K562 (cell line): ENCODE measurements around the gene ZNF513. TPM values are rescaled to one million over a fixed set of nuclear protein-coding genes. Genes with fewer than 3 reads are reported as not detected.
A peak's percentile ranks its signal among the peaks of the same experiment; 100 is the strongest.

Experiments used
- ATF1 ChIP-seq, 2 experiments: fragments of 450-650 bp in 1 of 2; IDR thresholded peaks; 2 replicates each; pipeline ENCODE4 v1.6.1; 2016; ENCODE audit warnings: missing compliant biosample characterization in 1 of 2, missing genetic modification characterization in 1 of 2
- CBX3 ChIP-seq, 2 experiments: IDR thresholded peaks; 1 replicate in 1 of 2; 2 replicates in 1 of 2; pipeline ENCODE4 v1.6.1; 2012; ENCODE audit warnings: inconsistent platforms in 2 of 2, low read length in 2 of 2, borderline replicate concordance in 1 of 2, control low read depth in 1 of 2
- CXXC5 ChIP-seq: fragments of 250-450 bp; sonication (Bioruptor Pico); IDR thresholded peaks from 2 replicates; pipeline ENCODE4 v1.8.0; 2022; ENCODE audit warnings: inconsistent platforms, mild to moderate bottlenecking, moderate library complexity
- FOXK1 ChIP-seq: sonication (generic); formaldehyde crosslinking; IDR thresholded peaks from 2 replicates; pipeline ENCODE4 v1.8.0; 2022; ENCODE audit warnings: missing genetic modification reagents, mild to moderate bottlenecking, borderline replicate concordance
- GATA2 ChIP-seq: sonication (generic); formaldehyde crosslinking; IDR thresholded peaks from 2 replicates; pipeline ENCODE4 v1.4.0; 2020; ENCODE audit warnings: mild to moderate bottlenecking, missing genetic modification reagents
- GTF2A2 ChIP-seq: IDR thresholded peaks from 2 replicates; pipeline ENCODE4 v1.6.1; 2016; ENCODE audit warnings: mild to moderate bottlenecking, missing genetic modification characterization, missing compliant biosample characterization
- HCFC1 ChIP-seq: IDR thresholded peaks from 2 replicates; pipeline ENCODE4 v1.6.1; 2012; ENCODE audit warnings: low read depth, low read length, improper control_type of control experiment
- POLR2A ChIP-seq: fragments of 450-650 bp; conservative IDR thresholded peaks from 2 replicates; pipeline ENCODE4 v1.6.1; 2016
- POLR2H ChIP-seq: IDR thresholded peaks from 2 replicates; pipeline ENCODE4 v1.6.1; 2016; ENCODE audit warnings: missing genetic modification characterization, low read depth, mild to moderate bottlenecking, control low read depth, missing compliant biosample characterization, moderate library complexity
- RBM25 ChIP-seq: fragments of 200-400 bp; formaldehyde crosslinking; IDR thresholded peaks from 2 replicates; pipeline ENCODE4 v1.6.1; 2018; ENCODE audit warnings: low read length, low read depth, moderate library complexity; ENCODE audit not compliant: severe bottlenecking
- RCOR1 ChIP-seq, 2 experiments: IDR thresholded peaks; 2 replicates each; pipeline ENCODE4 v1.6.1; 2012; ENCODE audit warnings: low read depth in 2 of 2, low read length in 2 of 2, borderline replicate concordance in 1 of 2, improper control_type of control experiment in 1 of 2
- RFX7 ChIP-seq: fragments of 250-450 bp; sonication (Bioruptor Pico); IDR thresholded peaks from 2 replicates; pipeline ENCODE4 v1.5.1; 2021; ENCODE audit warnings: mild to moderate bottlenecking
- SIN3A ChIP-seq, 2 experiments: fragments of 150-350 bp in 1 of 2; IDR thresholded peaks; 2 replicates each; pipeline ENCODE4 v1.6.1; 2011 to 2016; ENCODE audit warnings: borderline replicate concordance in 2 of 2, low read depth in 2 of 2, low read length in 2 of 2, mild to moderate bottlenecking in 2 of 2, moderate library complexity in 2 of 2; ENCODE audit not compliant: control insufficient read depth in 1 of 2
- ZNF224 ChIP-seq: sonication (generic); formaldehyde crosslinking; IDR thresholded peaks from 2 replicates; pipeline ENCODE4 v1.8.0; 2022; ENCODE audit warnings: mild to moderate bottlenecking, missing genetic modification reagents
- ZNF282 ChIP-seq: sonication (generic); formaldehyde crosslinking; IDR thresholded peaks from 2 replicates; pipeline ENCODE4 v1.8.1; 2023; ENCODE audit warnings: missing genetic modification reagents
- ZNF589 ChIP-seq: fragments of 200-800 bp; sonication (Bioruptor generic); IDR thresholded peaks from 2 replicates; pipeline ENCODE4 v1.6.1; 2016; ENCODE audit warnings: low read depth, missing genetic modification characterization, missing compliant biosample characterization
- polyA plus RNA-seq, 8 experiments: library from polyadenylated mRNA; depleted of rRNA in 4 of 8; stranded (reverse) in 5 of 8; unstranded in 3 of 8; fragments of >200 nt; fragmentation: Nextera tagmentation in 2 of 8; fragmentation: Illumina TruSeq in 1 of 8; extraction: Ambion mirVana in 2 of 8; extraction: Trizol in 1 of 8; gene quantifications; 2 replicates each; pipeline versions ENCODE4 v1.2.1 to v1.2.3, GENCODE V29; 2011 to 2014; ENCODE audit warnings: inconsistent platforms in 1 of 8, missing spikeins in 1 of 8
- total RNA-seq, 7 experiments: library from RNA; depleted of rRNA in 6 of 7; stranded (reverse); fragments of >200 nt in 6 of 7; fragmentation: Illumina TruSeq in 2 of 7; extraction: Trizol in 2 of 7; gene quantifications; 2 replicates each; pipeline versions ENCODE4 v1.2.1 to v1.2.3, GENCODE V29; 2011 to 2021; ENCODE audit warnings: low replicate concordance in 1 of 7
- TF ChIP-seq, protein P1 (sequence below): fragments of 450-650 bp; IDR thresholded peaks from 2 replicates; pipeline ENCODE4 v1.6.1; 2016; ENCODE audit warnings: antibody characterized with exemption
- TF ChIP-seq, protein P2 (sequence below): fragments of 250-450 bp; sonication (Bioruptor Pico); IDR thresholded peaks from 2 replicates; pipeline ENCODE4 v1.8.0; 2021; ENCODE audit warnings: moderate library complexity, mild to moderate bottlenecking, inconsistent platforms
- TF ChIP-seq, protein P3 (sequence below): fragments of 450-650 bp; formaldehyde crosslinking; conservative IDR thresholded peaks from 2 replicates; pipeline ENCODE4 v1.4.0; 2022; ENCODE audit warnings: mild to moderate bottlenecking, missing genetic modification characterization
- TF ChIP-seq, protein P4 (sequence below): fragments of 250-450 bp; sonication (Bioruptor Pico); IDR thresholded peaks from 2 replicates; pipeline ENCODE4 v1.5.0; 2022; ENCODE audit warnings: mild to moderate bottlenecking
- TF ChIP-seq, protein P5 (sequence below): sonication (generic); formaldehyde crosslinking; IDR thresholded peaks from 2 replicates; pipeline ENCODE4 v1.8.1; 2022; ENCODE audit warnings: missing genetic modification reagents

Gene ZNF513
- total and polyA plus RNA-seq, 9 of the 15 experiments (the other 6 are each of a cell fraction or from before 2014, with no cell fraction given), result 0.04 to 13.6 (median 4.4) TPM

DNA sequence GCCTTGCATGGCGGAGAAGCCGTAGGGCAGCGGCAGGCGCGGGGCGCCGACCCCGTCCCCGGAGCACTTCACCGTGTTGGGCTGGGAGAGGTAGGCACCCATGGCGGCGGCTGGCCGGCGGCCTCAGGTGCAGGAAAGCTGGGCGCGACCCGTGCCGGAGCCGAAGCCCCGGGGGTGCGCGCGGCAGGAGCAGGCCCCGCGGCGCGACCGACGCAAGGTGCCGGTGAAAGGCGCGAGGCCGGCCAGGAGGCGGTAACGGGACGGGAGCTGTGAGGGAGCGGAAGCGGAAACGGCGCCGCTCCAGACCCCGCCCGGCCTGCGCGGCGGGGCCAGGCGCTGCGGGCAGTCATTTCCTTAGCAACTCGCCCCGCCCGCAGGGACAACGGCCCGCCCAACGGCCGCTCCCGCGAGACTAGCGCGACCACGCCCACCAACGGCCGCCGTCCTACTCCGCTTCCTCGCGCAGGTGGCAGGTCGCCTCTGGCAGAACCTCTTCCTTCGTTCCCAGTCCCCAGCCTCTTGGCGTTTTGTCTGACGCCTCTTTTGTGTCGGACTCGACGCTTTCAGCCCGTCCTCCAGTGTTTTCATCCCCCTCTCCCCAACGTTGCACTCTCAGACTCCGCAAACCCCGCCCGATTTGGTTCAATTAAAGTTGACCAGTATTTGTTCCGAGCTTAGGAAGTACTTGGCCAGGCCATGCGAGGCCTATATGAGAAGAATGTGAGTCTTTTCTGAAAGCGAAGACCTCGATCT is 29.0 kb upstream of the ZNF513 start, which contains the start of gene PPM1G (continued):
- TF ChIP-seq, protein P1, sequence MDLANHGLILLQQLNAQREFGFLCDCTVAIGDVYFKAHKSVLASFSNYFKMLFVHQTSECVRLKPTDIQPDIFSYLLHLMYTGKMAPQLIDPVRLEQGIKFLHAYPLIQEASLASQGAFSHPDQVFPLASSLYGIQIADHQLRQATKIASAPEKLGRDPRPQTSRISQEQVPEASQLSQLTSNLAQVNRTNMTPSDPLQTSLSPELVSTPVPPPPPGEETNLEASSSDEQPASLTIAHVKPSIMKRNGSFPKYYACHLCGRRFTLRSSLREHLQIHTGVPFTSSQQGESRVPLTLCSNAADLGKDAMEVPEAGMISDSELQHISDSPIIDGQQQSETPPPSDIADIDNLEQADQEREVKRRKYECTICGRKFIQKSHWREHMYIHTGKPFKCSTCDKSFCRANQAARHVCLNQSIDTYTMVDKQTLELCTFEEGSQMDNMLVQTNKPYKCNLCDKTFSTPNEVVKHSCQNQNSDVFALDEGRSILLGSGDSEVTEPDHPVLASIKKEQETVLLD, result no peak
- TF ChIP-seq GTF2A2 (tag) (0 out of 2 replicates have a peak, but pooled peaks have one; percentile 16), RBM25 (peak; percentile 98), ZNF282 (CRISPR knock-in tag) (peak; percentile 79), SIN3A (IDR thresholded peaks at IDR 0.05; ENCODE audit: borderline replicate concordance in 2 of 2, control insufficient read depth in 1 of 2, low read depth in 2 of 2, low read length in 2 of 2) (peak; percentile 43 to 61; a peak in 3 of 4 replicates), RCOR1 (IDR thresholded peaks at IDR 0.05; ENCODE audit: borderline replicate concordance in 1 of 2, low read depth in 2 of 2, low read length in 2 of 2) (peak; percentile 11 to 46; a peak in 2 of 4 replicates), CBX3 (IDR thresholded peaks at IDR 0.05; ENCODE audit: borderline replicate concordance in 1 of 2, low read length in 2 of 2) (peak in 1 of 2 experiments; percentile 94; a peak in 2 of 3 replicates), ZNF224 (CRISPR knock-in tag) (0 out of 2 replicates have a peak, but pooled peaks have one; percentile 49), GATA2 (CRISPR knock-in tag) (no peak), HCFC1 (peak; percentile 65), POLR2H (peak; percentile 88), RFX7 (CRISPR knock-in tag) (no peak), POLR2A (peak; percentile 95), ATF1 (CRISPR knock-in tag; IDR thresholded peaks at IDR 0.05) (no peak), ATF1 (tag; IDR thresholded peaks at IDR 0.05) (peak; percentile 70), FOXK1 (CRISPR knock-in tag) (0 out of 2 replicates have a peak, but pooled peaks have one; percentile 88), ZNF589 (peak; percentile 62; the same call in 1 of the 2 replicates), CXXC5 (CRISPR knock-in tag) (peak; percentile 93)
- TF ChIP-seq, protein P2, sequence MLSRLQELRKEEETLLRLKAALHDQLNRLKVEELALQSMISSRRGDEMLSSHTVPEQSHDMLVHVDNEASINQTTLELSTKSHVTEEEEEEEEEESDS (CRISPR knock-in tag), result no peak
- TF ChIP-seq, protein P3, sequence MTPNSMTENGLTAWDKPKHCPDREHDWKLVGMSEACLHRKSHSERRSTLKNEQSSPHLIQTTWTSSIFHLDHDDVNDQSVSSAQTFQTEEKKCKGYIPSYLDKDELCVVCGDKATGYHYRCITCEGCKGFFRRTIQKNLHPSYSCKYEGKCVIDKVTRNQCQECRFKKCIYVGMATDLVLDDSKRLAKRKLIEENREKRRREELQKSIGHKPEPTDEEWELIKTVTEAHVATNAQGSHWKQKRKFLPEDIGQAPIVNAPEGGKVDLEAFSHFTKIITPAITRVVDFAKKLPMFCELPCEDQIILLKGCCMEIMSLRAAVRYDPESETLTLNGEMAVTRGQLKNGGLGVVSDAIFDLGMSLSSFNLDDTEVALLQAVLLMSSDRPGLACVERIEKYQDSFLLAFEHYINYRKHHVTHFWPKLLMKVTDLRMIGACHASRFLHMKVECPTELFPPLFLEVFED (CRISPR knock-in tag), result 0 out of 2 replicates have a peak, but pooled peaks have one; percentile 61
- TF ChIP-seq, protein P4, sequence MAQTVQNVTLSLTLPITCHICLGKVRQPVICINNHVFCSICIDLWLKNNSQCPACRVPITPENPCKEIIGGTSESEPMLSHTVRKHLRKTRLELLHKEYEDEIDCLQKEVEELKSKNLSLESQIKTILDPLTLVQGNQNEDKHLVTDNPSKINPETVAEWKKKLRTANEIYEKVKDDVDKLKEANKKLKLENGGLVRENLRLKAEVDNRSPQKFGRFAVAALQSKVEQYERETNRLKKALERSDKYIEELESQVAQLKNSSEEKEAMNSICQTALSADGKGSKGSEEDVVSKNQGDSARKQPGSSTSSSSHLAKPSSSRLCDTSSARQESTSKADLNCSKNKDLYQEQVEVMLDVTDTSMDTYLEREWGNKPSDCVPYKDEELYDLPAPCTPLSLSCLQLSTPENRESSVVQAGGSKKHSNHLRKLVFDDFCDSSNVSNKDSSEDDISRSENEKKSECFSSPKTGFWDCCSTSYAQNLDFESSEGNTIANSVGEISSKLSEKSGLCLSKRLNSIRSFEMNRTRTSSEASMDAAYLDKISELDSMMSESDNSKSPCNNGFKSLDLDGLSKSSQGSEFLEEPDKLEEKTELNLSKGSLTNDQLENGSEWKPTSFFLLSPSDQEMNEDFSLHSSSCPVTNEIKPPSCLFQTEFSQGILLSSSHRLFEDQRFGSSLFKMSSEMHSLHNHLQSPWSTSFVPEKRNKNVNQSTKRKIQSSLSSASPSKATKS, result no peak
- TF ChIP-seq, protein P5, sequence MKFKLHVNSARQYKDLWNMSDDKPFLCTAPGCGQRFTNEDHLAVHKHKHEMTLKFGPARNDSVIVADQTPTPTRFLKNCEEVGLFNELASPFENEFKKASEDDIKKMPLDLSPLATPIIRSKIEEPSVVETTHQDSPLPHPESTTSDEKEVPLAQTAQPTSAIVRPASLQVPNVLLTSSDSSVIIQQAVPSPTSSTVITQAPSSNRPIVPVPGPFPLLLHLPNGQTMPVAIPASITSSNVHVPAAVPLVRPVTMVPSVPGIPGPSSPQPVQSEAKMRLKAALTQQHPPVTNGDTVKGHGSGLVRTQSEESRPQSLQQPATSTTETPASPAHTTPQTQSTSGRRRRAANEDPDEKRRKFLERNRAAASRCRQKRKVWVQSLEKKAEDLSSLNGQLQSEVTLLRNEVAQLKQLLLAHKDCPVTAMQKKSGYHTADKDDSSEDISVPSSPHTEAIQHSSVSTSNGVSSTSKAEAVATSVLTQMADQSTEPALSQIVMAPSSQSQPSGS (CRISPR knock-in tag), result no peak; the same call in 1 of the 2 replicates
